K562 (cell line): Measurements from ENCODE around the gene UFSP1. TPM values are rescaled to one million over a fixed set of nuclear protein-coding genes. Genes with fewer than 3 reads are reported as not detected.

Experiments
- BCOR ChIP-seq: fragments of 450-650 bp; IDR thresholded peaks from 2 replicates; pipeline ENCODE4 v1.6.1; 2016
- CBX3 ChIP-seq, 2 experiments: IDR thresholded peaks; 1 replicate in 1 of 2; 2 replicates in 1 of 2; pipeline ENCODE4 v1.6.1; 2012; ENCODE audit warnings: inconsistent platforms in 2 of 2, low read length in 2 of 2, borderline replicate concordance in 1 of 2, control low read depth in 1 of 2
- FOXJ2 ChIP-seq: fragments of 200-800 bp; sonication (Bioruptor generic); IDR thresholded peaks from 2 replicates; pipeline ENCODE4 v1.6.1; 2016; ENCODE audit warnings: missing genetic modification characterization, missing compliant biosample characterization
- GTF2F1 ChIP-seq: IDR thresholded peaks from 2 replicates; pipeline ENCODE4 v1.6.1; 2011; ENCODE audit warnings: low read depth, low read length, improper control_type of control experiment
- HNRNPH1 ChIP-seq: fragments of 200-400 bp; formaldehyde crosslinking; optimal IDR thresholded peaks from 2 replicates; pipeline ENCODE3; 2017; ENCODE audit warnings: low read depth, mild to moderate bottlenecking, low read length, moderate library complexity
- ILF3 ChIP-seq: fragments of 450-650 bp; IDR thresholded peaks from 2 replicates; pipeline ENCODE4 v1.6.1; 2018; ENCODE audit warnings: antibody characterized with exemption, mild to moderate bottlenecking, moderate library complexity, borderline replicate concordance
- NR1H2 ChIP-seq: sonication (generic); formaldehyde crosslinking; IDR thresholded peaks from 2 replicates; pipeline ENCODE4 v1.4.0; 2020; ENCODE audit warnings: mild to moderate bottlenecking, missing genetic modification reagents
- PYGO2 ChIP-seq: fragments of 450-650 bp; IDR thresholded peaks from 2 replicates; pipeline ENCODE4 v1.6.1; 2016; ENCODE audit warnings: mild to moderate bottlenecking, missing genetic modification characterization, moderate library complexity, missing compliant biosample characterization
- RFX7 ChIP-seq: fragments of 250-450 bp; sonication (Bioruptor Pico); IDR thresholded peaks from 2 replicates; pipeline ENCODE4 v1.5.1; 2021; ENCODE audit warnings: mild to moderate bottlenecking
- SIN3B ChIP-seq: fragments of 450-650 bp; IDR thresholded peaks from 2 replicates; pipeline ENCODE4 v1.6.1; 2017; ENCODE audit warnings: low read depth, mild to moderate bottlenecking, moderate library complexity
- THRAP3 ChIP-seq: fragments of 450-650 bp; IDR thresholded peaks from 2 replicates; pipeline ENCODE4 v1.6.1; 2016; ENCODE audit warnings: mild to moderate bottlenecking, inconsistent platforms, borderline replicate concordance
- ZC3H4 ChIP-seq: sonication (generic); formaldehyde crosslinking; IDR thresholded peaks from 2 replicates; pipeline ENCODE4 v1.9.0; 2021; ENCODE audit warnings: missing genetic modification reagents, borderline replicate concordance
- polyA plus RNA-seq, 8 experiments: library from polyadenylated mRNA; depleted of rRNA in 4 of 8; stranded (reverse) in 5 of 8; unstranded in 3 of 8; fragments of >200 nt; fragmentation: Nextera tagmentation in 2 of 8; fragmentation: Illumina TruSeq in 1 of 8; extraction: Ambion mirVana in 2 of 8; extraction: Trizol in 1 of 8; gene quantifications; 2 replicates each; pipeline versions ENCODE4 v1.2.1 to v1.2.3, GENCODE V29; 2011 to 2014; ENCODE audit warnings: inconsistent platforms in 1 of 8, missing spikeins in 1 of 8
- total RNA-seq, 7 experiments: library from RNA; depleted of rRNA in 6 of 7; stranded (reverse); fragments of >200 nt in 6 of 7; fragmentation: Illumina TruSeq in 2 of 7; extraction: Trizol in 2 of 7; gene quantifications; 2 replicates each; pipeline versions ENCODE4 v1.2.1 to v1.2.3, GENCODE V29; 2011 to 2021; ENCODE audit warnings: low replicate concordance in 1 of 7
- TF ChIP-seq, protein P1 (sequence below): sonication (generic); formaldehyde crosslinking; IDR thresholded peaks from 2 replicates; pipeline ENCODE4 v1.8.0; 2022; ENCODE audit warnings: mild to moderate bottlenecking, missing genetic modification reagents, borderline replicate concordance
- TF ChIP-seq, protein P2 (sequence below): sonication (generic); formaldehyde crosslinking; IDR thresholded peaks from 2 replicates; pipeline ENCODE4 v1.8.1; 2023; ENCODE audit warnings: missing genetic modification reagents, mild to moderate bottlenecking, borderline replicate concordance

UFSP1 gene
- total and polyA plus RNA-seq, 9 of the 15 experiments (the other 6 are each of a cell fraction or from before 2014, with no cell fraction given), result 0.50 to 18.8 (median 2.1) TPM

DNA sequence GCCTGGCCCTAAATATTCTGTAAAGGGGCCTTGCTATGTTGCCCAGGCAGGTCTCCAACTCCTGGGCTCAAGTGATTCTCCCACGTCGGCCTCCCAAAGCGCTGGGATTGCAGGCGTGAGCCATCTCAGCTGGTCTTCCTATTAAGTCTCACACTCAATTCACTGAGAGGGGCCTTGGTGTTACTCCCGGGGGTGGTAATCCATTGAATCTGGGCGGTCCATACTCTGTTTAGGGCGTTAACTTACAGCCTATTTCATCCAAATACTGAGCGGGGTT, 15.3 kb downstream of the UFSP1 start (continued):
- TF ChIP-seq, protein P1, sequence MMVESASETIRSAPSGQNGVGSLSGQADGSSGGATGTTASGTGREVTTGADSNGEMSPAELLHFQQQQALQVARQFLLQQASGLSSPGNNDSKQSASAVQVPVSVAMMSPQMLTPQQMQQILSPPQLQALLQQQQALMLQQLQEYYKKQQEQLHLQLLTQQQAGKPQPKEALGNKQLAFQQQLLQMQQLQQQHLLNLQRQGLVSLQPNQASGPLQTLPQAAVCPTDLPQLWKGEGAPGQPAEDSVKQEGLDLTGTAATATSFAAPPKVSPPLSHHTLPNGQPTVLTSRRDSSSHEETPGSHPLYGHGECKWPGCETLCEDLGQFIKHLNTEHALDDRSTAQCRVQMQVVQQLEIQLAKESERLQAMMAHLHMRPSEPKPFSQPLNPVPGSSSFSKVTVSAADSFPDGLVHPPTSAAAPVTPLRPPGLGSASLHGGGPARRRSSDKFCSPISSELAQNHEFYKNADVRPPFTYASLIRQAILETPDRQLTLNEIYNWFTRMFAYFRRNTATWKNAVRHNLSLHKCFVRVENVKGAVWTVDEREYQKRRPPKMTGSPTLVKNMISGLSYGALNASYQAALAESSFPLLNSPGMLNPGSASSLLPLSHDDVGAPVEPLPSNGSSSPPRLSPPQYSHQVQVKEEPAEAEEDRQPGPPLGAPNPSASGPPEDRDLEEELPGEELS (CRISPR knock-in tag), result no peak
- TF ChIP-seq FOXJ2 (no peak), RFX7 (CRISPR knock-in tag) (no peak), ZC3H4 (CRISPR knock-in tag) (peak; percentile 90; the same call in 1 of the 2 replicates), THRAP3 (no peak), CBX3 (IDR thresholded peaks at IDR 0.05; ENCODE audit: borderline replicate concordance in 1 of 2, low read length in 2 of 2) (no peak), BCOR (no peak), PYGO2 (tag) (no peak), GTF2F1 (no peak), HNRNPH1 (no peak), SIN3B (no peak), NR1H2 (CRISPR knock-in tag) (peak; percentile 37; the same call in 1 of the 2 replicates), ILF3 (0 out of 2 replicates have a peak, but pooled peaks have one; percentile 63)
- TF ChIP-seq, protein P2, sequence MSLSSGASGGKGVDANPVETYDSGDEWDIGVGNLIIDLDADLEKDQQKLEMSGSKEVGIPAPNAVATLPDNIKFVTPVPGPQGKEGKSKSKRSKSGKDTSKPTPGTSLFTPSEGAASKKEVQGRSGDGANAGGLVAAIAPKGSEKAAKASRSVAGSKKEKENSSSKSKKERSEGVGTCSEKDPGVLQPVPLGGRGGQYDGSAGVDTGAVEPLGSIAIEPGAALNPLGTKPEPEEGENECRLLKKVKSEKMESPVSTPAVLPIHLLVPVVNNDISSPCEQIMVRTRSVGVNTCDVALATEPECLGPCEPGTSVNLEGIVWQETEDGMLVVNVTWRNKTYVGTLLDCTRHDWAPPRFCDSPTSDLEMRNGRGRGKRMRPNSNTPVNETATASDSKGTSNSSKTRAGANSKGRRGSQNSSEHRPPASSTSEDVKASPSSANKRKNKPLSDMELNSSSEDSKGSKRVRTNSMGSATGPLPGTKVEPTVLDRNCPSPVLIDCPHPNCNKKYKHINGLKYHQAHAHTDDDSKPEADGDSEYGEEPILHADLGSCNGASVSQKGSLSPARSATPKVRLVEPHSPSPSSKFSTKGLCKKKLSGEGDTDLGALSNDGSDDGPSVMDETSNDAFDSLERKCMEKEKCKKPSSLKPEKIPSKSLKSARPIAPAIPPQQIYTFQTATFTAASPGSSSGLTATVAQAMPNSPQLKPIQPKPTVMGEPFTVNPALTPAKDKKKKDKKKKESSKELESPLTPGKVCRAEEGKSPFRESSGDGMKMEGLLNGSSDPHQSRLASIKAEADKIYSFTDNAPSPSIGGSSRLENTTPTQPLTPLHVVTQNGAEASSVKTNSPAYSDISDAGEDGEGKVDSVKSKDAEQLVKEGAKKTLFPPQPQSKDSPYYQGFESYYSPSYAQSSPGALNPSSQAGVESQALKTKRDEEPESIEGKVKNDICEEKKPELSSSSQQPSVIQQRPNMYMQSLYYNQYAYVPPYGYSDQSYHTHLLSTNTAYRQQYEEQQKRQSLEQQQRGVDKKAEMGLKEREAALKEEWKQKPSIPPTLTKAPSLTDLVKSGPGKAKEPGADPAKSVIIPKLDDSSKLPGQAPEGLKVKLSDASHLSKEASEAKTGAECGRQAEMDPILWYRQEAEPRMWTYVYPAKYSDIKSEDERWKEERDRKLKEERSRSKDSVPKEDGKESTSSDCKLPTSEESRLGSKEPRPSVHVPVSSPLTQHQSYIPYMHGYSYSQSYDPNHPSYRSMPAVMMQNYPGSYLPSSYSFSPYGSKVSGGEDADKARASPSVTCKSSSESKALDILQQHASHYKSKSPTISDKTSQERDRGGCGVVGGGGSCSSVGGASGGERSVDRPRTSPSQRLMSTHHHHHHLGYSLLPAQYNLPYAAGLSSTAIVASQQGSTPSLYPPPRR (CRISPR knock-in tag), result peak; percentile 69; the same call in 1 of the 2 replicates
